Peyer's patch (tissue), 4 donors: Measurements from ENCODE around the gene G6PC3.

Experiments
- CTCF ChIP-seq, 6 experiments: fragments of 450-650 bp in 4 of 6; fragments of 200-600 bp in 2 of 6; sonication (generic) in 1 of 6; IDR thresholded peaks; one replicate each; pipeline ENCODE4 v1.5.1; 2017 to 2019; ENCODE audit warnings: antibody characterized with exemption in 6 of 6, mild to moderate bottlenecking in 3 of 6, moderate library complexity in 1 of 6
- POLR2A ChIP-seq, 2 donors: fragments of 450-650 bp; IDR thresholded peaks; one replicate each; pipeline ENCODE4 v1.5.1; 2017; ENCODE audit warnings: antibody characterized with exemption in 2 of 2, mild to moderate bottlenecking in 2 of 2, moderate library complexity in 2 of 2

DNA sequence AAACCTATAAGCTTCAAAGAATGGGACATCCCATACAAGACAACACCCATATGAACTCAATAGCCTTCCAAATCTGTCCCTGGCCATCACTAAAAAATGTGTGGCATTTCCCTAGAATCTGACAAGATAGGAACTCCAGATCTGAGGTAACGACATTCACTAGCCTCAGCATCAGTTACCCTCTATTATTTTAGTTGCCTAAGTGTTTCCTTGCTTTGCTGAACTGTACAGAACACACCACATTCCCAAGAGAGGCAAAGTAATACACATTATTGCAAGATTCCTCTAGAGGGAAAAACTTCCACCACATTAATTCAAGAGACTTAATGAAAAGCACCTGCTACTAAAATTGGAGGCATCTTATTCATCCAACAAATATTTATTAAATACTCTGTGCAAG, 9.1 kb upstream of the G6PC3 start:
- TF ChIP-seq CTCF (IDR thresholded peaks at IDR 0.05) = no peak
- TF ChIP-seq POLR2A (IDR thresholded peaks at IDR 0.05) = no peak
